ENCODE measurements around the gene OR4D1. TPM values are rescaled to one million over a fixed set of nuclear protein-coding genes. Genes with fewer than 3 reads are reported as not detected.
A peak's percentile ranks its signal among the peaks of the same experiment; 100 is the strongest.

OR4D1 gene
- total and polyA plus RNA-seq, 2 of the 13 experiments (the other 11 are each of a cell fraction or from before 2014, with no cell fraction given), result not detected

DNA sequence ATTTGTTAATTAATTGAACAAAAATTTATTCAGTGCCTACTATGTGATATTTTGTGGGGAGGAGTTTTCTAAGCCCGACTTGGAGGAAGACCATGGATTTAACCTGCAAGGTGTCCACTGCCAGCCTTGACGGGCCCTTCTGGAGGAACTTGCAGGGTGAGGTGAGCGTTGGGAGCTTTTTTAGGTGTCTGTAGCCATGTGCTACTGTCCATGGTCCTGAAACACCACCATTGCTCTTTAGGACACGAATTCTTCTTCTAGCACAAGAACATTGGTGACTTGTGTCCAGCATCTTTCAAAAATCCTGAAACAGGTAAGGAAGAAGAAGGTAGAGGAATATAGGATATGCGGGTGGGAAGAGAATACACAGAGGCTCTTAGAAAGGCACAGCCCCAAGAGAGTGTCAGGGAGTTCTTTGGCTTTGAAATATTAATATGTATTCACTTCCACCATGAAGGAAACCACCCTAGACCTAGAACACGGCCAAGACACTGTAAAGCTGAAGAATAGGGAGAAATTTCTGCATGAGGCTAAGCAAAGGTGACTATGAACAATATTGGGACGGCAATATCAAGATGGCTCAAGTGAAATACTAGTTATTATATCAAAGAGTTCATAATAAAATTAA is 27.9 kb upstream of the OR4D1 start (continued):
- TF ChIP-seq, protein P1, sequence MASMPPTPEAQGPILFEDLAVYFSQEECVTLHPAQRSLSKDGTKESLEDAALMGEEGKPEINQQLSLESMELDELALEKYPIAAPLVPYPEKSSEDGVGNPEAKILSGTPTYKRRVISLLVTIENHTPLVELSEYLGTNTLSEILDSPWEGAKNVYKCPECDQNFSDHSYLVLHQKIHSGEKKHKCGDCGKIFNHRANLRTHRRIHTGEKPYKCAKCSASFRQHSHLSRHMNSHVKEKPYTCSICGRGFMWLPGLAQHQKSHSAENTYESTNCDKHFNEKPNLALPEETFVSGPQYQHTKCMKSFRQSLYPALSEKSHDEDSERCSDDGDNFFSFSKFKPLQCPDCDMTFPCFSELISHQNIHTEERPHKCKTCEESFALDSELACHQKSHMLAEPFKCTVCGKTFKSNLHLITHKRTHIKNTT (CRISPR knock-in tag; IDR thresholded peaks at IDR 0.05), result no peak
- TF ChIP-seq ZNF142 (CRISPR knock-in tag; IDR thresholded peaks at IDR 0.05), result 0 out of 2 replicates have a peak, but pooled peaks have one; percentile 58
- TF ChIP-seq EHMT2 (IDR thresholded peaks at IDR 0.05; ENCODE audit: borderline replicate concordance, low read depth, low read length), result peak; percentile 98
- peak; percentile 79 for TF ChIP-seq ZNF792 (CRISPR knock-in tag; IDR thresholded peaks at IDR 0.05)
- no peak for TF ChIP-seq ARHGAP35 (CRISPR knock-in tag; IDR thresholded peaks at IDR 0.05; ENCODE audit: borderline replicate concordance)
- TF ChIP-seq NPAS2 (CRISPR knock-in tag; IDR thresholded peaks at IDR 0.05; ENCODE audit: borderline replicate concordance), result no peak
- TF ChIP-seq, protein P2, sequence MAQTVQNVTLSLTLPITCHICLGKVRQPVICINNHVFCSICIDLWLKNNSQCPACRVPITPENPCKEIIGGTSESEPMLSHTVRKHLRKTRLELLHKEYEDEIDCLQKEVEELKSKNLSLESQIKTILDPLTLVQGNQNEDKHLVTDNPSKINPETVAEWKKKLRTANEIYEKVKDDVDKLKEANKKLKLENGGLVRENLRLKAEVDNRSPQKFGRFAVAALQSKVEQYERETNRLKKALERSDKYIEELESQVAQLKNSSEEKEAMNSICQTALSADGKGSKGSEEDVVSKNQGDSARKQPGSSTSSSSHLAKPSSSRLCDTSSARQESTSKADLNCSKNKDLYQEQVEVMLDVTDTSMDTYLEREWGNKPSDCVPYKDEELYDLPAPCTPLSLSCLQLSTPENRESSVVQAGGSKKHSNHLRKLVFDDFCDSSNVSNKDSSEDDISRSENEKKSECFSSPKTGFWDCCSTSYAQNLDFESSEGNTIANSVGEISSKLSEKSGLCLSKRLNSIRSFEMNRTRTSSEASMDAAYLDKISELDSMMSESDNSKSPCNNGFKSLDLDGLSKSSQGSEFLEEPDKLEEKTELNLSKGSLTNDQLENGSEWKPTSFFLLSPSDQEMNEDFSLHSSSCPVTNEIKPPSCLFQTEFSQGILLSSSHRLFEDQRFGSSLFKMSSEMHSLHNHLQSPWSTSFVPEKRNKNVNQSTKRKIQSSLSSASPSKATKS (CRISPR knock-in tag; IDR thresholded peaks at IDR 0.05), result no peak
- TF ChIP-seq BCL6 (CRISPR knock-in tag; IDR thresholded peaks at IDR 0.05), result peak; percentile 72; the same call in 1 of the 2 replicates
- no peak for TF ChIP-seq MTF1 (CRISPR knock-in tag; IDR thresholded peaks at IDR 0.05)
- TF ChIP-seq ZFP36L2 (CRISPR knock-in tag; IDR thresholded peaks at IDR 0.05), result peak; percentile 95
- no peak for TF ChIP-seq ZNF652 (CRISPR knock-in tag; IDR thresholded peaks at IDR 0.05; ENCODE audit: borderline replicate concordance, low read depth)
- peak; percentile 78; the same call in 1 of the 2 replicates for TF ChIP-seq ZNF335 (CRISPR knock-in tag; IDR thresholded peaks at IDR 0.05)
- peak; percentile 91; the same call in 1 of the 2 replicates for TF ChIP-seq ZBTB49 (CRISPR knock-in tag; IDR thresholded peaks at IDR 0.05; ENCODE audit: borderline replicate concordance)
- TF ChIP-seq ZNF720 (CRISPR knock-in tag; IDR thresholded peaks at IDR 0.05), result 0 out of 2 replicates have a peak, but pooled peaks have one; percentile 26
- TF ChIP-seq HCFC1 (IDR thresholded peaks at IDR 0.05; ENCODE audit: low read depth, low read length), result no peak
- TF ChIP-seq CBX2 (IDR thresholded peaks at IDR 0.05; ENCODE audit: low read depth, low read length), result no peak
- TF ChIP-seq CBX2 (CRISPR knock-in tag; IDR thresholded peaks at IDR 0.05; ENCODE audit: low read depth), result no peak
- TF ChIP-seq, protein P3, sequence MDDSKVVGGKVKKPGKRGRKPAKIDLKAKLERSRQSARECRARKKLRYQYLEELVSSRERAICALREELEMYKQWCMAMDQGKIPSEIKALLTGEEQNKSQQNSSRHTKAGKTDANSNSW (CRISPR knock-in tag; IDR thresholded peaks at IDR 0.05; ENCODE audit: borderline replicate concordance), result no peak
- TF ChIP-seq KAT7 (CRISPR knock-in tag; IDR thresholded peaks at IDR 0.05; ENCODE audit: borderline replicate concordance), result no peak

Measured in HepG2 (cell line).